GM19035 (cell line): ENCODE results near the gene ABCA1.
"Not testable (repeated sequence)": the region's sequence is repeated elsewhere in the genome, so short reads cannot be mapped to it uniquely, and the experiment has no call there.

Experiments used
- ATAC-seq: cut with Tn5 transposase; IDR thresholded peaks from one replicate; pipeline ENCODE4 v1.9.1; 2021; ENCODE audit not compliant: unreplicated experiment

Gene ABCA1

DNA sequence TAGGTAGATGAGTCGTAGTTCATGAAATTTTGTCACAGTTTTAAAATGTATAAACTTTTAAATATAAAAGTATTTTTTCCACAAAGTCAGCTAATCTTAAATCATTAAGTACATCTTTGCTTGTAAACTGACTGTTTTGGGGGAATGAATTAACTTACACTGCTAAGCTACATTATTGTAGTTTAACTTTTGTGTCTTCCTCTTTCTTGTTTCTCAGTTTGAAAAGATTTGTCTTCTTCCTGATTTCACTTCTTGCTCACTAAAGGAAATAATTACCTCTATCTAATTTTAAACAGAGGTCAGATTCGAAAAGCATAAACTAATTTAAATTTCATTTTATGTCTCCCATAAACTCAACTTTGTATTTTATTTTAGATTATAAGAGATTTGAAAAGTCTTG lies 158.3 kb downstream of the ABCA1 start:
- ATAC-seq: no peak

DNA sequence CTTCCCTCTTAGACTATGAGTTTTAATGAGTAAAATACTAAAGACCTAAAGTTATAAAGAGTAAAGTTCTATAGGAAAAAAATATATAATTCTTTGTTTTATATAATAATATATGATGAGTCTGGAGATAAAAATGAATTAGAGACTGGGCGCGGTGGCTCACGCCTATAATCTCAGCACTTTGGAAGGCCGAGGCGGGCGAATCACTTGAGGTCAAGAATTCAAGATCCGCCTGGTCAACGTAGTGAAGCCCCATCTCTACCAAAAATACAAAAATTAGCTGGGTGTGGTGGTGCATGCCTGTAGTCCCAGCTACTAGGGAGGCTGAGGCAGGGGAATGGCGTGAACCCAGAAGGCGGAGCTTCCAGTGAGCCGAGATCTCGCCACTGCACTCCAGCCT lies 158.9 kb downstream of the ABCA1 start:
- ATAC-seq: not testable (repeated sequence)

DNA sequence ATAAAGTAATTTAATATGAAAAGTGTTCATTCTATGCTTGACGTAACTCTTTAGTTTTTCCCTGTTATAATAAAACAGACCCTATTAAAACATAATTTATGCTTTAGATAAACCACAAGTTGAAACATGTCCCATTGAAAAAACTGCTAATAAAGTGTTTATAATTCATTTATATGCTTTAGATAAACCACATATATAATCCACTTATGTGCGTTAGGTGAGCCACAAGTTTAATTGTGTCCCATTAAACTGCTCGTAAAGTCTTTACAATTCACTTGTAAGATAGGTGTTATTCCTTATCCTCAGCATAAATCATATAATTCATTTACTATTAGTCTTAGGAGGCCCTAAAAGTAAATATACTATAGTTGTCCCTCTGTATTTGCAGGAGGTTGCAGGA lies 160.4 kb downstream of the ABCA1 start:
- ATAC-seq: no peak

DNA sequence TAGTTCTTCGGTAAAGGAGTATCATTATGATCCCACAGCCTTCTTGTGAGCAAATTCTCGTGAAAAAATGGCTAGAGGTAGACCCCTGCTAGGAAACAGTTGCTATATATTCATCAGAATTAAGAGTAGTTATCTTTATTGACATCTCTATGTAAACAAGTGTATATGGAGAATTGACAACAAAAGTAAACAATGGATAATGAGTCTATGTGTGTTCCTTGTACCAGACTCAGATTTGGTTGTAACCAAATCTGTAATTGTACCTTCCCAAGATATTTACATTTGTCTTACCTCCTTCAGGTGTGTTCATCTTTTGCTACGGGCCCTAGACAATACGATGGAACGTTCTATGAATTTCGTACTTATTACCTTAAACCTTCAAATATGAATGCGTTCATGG lies 161.9 kb downstream of the ABCA1 start:
- ATAC-seq: no peak

DNA sequence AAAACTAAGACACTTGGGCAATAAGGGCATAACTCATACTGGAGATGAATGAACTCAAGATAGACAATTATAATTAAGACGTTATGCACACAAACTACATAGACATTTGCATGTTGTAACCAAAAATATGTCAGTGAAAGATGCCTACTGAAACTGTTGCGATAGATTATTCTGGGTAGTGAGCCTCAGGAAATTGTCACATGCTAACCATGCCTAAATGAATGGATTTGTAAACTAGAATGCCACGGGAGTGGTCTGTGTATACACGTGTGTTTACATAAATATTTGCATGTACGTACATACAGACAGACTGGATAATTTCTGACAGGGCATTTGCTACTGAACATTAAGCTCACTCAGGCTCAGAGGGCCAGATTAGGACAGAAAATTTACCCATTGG lies 162.8 kb downstream of the ABCA1 start:
- ATAC-seq: peak; percentile 45

DNA sequence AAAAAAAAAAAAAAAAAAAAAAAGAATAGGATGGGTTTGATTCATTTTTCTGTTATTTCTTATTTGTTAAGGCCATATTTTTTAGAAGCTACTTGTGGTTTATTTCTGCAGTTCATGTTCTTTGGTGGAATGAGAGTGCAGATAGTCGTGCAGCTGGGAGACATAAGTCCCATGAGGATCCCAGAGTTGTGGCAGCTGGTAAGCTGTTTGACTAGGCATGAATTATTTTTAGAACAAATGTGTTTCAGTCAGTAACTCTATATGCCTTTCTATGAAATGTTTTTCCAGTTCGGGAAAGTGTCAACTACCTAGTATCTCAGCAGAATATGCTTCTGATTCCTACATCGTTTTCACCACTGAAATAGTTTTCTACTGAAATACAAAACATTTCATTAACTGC lies 169.0 kb downstream of the ABCA1 start:
- ATAC-seq: no peak

DNA sequence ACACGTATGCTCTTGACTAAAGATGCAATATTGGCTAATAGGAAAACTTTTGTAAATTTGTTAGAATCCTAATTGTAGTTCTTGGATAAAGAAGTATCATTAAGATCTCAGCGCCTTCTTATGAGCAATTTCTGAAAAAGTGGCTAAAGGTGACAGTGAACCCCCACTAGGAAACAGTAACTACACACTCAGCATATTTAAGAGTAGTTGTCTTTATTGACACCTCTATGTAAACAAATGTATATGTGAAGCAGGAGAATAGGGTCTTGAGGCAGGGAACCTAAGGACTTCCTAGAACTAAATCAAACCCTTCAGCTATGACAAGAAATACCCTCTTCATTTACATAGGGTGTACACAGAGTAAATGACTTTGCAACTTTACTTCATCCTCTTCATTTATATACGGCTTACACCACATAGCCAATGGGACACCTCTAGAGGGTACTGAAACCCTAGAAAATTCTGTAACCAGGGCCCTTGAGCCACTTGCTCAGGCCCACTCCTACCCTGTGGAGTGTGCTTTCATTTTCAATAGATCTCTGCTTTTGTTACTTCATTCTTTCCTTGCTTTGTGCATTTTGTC lies 177.7 kb downstream of the ABCA1 start:
- peak; percentile 21 for ATAC-seq

DNA sequence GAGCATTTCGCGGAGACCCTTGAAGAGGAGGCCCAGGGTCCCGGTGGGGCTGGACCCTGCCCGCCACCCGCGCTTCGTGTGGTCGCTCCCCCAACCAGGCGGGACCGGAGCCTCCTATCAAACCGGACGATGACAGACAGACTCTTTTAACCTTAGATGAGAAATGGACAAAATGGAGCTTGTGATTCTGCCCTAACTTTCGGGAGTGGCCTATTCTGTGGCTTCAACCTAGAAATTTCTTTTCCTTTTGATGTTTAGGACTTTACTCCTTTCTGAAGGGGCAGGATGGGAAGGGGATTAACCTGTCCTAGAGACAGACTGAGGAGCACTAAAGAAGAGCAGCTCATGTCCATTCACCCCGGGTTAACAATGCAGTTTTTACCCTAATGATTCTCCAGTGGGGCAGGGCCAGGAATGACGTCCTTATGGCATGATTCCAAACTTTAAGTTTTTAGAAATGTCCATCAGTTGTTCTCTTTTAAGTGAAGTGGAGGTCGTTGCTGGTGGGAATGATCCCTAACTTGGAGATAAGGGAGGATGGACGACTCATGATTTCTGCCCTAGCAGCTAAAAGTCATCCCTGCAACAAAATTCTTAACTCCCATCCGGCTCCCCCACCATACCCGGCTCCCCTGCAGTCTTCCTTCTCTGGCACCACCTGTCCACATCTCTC lies 179.5 kb downstream of the ABCA1 start:
- peak; percentile 3 for ATAC-seq

DNA sequence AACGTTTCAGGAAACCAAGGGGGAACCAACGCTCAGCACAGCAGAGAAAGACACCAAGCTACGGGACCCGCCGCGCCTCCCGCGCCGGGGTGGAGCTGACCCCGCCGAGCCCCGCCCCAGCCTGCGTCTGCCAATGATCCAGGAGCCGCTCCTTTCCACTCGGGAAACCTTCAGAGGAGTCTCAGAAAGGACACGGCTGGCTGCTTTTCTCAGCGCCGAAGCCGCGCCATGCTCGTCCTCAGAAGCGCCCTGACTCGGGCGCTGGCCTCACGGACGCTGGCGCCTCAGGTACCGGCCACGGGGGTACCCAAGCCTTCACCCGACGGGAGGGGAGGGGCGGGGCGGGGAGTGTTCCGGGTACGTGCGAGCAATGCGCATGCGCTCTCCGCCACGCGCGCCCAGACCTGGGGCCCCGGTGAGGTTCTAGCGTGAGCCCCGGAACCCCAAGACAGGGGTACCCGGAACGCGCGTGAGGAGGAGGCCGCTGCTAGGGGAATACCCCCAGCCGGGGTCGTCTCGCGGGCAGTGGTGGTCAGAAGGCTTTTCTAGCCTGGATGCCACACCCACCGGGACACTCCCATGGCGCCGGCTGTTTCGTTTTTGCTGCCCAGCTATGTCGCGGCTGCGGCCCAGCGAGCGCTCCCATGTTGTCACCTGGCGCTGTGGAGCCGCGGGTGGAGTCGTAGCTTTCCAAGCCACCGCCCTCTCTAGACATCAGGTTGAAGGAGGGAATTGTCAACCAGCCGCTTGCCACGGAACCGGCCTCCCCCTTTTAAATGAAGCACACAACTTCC lies 180.2 kb downstream of the ABCA1 start, which contains the start of gene NIPSNAP3A:
NIPSNAP3A (plus strand) TSS at position 119 of the 794 bp plus-strand sequence; CDS start at position 229, 110 bp downstream.
- ATAC-seq: peak; percentile 88

DNA sequence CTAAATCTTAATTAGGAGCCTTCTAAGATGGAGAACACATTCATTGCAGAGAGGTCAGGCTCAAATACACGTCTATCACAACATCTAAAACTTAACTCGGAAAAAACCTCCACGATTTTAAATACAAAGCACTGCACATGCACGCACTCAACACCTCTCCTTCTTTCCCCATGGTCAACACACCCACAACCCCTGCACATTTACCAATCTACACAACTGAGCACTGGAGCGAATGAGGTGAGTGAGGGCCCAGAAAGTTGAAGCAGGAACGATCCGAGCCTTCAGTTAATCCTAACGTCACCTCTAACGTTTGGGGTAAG lies 180.8 kb downstream of the ABCA1 start:
- ATAC-seq: no peak

DNA sequence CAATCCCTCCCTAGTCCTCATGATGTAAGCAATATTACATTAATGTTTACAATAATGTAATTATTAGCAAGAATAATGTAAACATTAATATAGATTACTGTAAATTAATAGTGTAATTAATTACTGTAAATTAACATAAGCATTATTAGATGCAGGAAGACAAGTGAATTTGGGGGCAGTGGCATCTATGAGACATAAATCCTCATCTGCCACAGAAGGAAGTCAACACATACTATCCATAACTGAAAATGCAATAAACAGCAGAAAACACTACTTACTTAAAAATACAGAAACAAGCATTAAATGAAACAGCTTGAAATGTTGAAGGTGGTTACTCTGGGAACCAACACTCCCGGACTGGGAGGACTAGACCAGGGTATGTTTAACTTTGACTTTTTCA lies 181.2 kb downstream of the ABCA1 start:
- no peak for ATAC-seq

DNA sequence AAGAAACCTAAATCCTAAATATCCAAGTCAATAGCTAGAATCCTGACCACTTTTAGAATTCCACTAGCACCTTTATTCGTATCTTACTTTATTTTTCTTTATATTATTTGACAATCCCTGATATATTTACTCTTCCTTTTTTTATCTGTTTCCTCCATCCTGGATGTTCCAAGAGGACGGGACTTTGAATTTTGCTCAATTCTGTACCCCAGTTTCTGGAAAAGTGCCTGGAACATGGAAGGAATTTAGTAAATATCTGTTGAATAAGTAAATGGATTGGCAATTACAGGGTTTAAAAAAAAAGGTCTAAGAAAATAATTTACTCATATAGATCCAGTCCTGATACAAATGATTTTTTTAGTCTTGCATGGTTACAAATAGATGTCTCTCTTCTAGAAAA lies 181.7 kb downstream of the ABCA1 start:
- ATAC-seq: no peak

DNA sequence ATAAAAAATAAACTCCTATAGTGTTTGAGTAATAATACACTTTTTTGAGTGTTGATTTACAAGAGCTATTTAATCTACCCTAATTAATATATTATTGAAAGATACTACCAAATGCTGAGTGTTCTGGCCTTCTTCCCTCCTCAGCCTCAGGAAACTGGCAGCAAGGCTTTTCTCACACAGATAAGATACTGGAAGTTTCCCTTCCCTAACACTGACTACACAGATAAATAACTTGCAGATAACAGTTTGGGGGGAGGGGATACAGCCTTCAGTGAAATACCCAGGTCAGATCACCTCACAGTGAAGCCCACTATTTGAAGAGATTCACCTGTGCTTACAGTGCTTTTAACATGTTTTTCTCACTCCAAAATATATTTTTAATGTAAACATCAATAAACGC lies 182.1 kb downstream of the ABCA1 start:
- ATAC-seq: no peak

DNA sequence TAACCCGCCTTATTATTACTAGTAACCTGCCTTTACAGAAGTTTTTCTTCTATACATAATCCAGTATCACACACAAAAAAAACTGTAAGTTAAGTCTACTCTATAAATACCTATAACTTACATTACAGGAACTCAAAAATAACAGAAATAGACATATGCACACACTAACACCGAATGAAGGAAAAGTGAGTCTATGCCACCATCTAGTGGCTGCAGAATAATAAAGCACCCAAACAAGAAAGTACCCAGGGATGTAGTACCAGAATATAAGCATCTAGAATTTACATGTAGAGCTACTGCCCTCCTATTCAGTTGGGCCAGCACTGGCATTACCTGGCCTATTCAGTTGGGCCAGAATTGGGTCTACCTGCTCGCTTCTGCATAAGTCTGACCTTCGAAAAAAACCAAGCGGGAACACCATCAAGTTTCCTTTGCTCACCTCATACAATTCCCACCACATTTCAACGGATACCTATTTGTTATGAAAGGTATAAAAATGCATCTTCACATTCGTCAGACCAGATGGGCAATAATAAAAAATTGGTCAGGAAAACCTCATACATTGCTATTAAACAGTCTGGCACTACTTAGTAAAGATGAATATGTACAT lies 184.5 kb downstream of the ABCA1 start:
- peak; percentile 43 for ATAC-seq

DNA sequence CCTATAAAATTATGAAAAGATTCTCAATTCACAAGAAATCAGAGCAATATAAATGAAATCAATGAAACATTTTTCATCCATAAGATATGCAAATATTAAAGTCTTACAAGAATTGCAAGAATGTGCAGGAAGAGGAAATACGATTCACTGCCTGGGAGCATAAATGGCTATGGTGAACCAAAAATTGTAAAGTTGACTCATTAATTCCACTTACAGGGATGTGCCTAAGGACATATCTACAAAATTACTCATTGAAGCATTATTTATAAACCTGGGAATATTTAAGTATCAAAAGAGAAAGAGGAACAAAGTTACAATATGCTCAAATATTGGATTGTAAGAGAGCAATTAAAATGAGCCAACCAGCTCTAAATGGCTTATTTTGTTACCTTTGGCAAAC lies 187.3 kb downstream of the ABCA1 start:
- ATAC-seq: no peak

DNA sequence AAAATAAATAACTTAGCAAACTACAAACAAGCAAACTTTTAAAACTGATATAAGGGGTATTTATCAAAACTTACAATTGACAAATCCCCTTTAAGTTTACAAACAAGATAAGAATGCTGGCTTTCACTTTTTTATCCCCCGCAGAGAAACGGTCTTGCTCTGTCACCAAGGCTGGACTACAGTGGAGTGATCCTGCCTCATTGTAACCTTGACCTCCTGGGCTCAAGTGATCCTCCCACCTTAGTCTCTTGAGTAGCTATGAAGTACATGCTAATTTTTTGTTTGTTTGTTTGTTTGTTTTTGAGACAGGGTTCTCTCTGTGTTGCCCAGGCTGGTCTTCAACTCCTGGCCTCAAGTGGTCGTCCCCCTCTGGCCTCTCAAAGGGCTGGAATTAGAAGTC lies 189.5 kb downstream of the ABCA1 start:
- no peak for ATAC-seq
